ENCODE data around the gene CDK13. TPM values are rescaled to one million over a fixed set of nuclear protein-coding genes. Genes with fewer than 3 reads are reported as not detected.
"Not testable (repeated sequence)": the region's sequence is repeated elsewhere in the genome, so short reads cannot be mapped to it uniquely, and the experiment has no call there.

CDK13 gene
- total RNA-seq, 1 donor = 67.3 TPM

- TF ChIP-seq CTCF (IDR thresholded peaks at IDR 0.05; ENCODE audit: insufficient read depth, low read length) = no peak
- DNase-seq (ENCODE audit: low read depth) = no peak
Observed at GRCh38 chr7:40101201-40101600, 151.1 kb downstream of the CDK13 start.

GRCh38 chr7:40102897-40103296, 152.8 kb downstream of the CDK13 start:
- no peak for TF ChIP-seq CTCF (IDR thresholded peaks at IDR 0.05; ENCODE audit: insufficient read depth, low read length)
- no peak for DNase-seq (ENCODE audit: low read depth)
- no peak overlapping the region for H3K4me3 ChIP-seq (ENCODE audit: low read depth, low read length)

More at GRCh38 chr7:40101201-40101600, 151.1 kb downstream of the CDK13 start:
- H3K4me3 ChIP-seq (ENCODE audit: low read depth, low read length) = no peak overlapping the region

GRCh38 chr7:40105879-40106473, 155.9 kb downstream of the CDK13 start:
- no peak for DNase-seq (ENCODE audit: low read depth)
- TF ChIP-seq CTCF (IDR thresholded peaks at IDR 0.05; ENCODE audit: insufficient read depth, low read length) = no peak
- no peak overlapping the region for H3K4me3 ChIP-seq (ENCODE audit: low read depth, low read length)

GRCh38 chr7:40115936-40116335, 165.9 kb downstream of the CDK13 start:
- H3K4me3 ChIP-seq (ENCODE audit: low read depth, low read length) = no peak overlapping the region
- DNase-seq (ENCODE audit: low read depth) = no peak
- no peak for TF ChIP-seq CTCF (IDR thresholded peaks at IDR 0.05; ENCODE audit: insufficient read depth, low read length)

GRCh38 chr7:40117199-40117598, 167.1 kb downstream of the CDK13 start:
- not testable (repeated sequence) for H3K4me3 ChIP-seq (ENCODE audit: low read depth, low read length); DNase-seq (ENCODE audit: low read depth)

- H3K4me3 ChIP-seq (ENCODE audit: low read depth, low read length); DNase-seq (ENCODE audit: low read depth): not testable (repeated sequence)
Observed at GRCh38 chr7:40118201-40118600, 168.1 kb downstream of the CDK13 start.

GRCh38 chr7:40120020-40120419, 170.0 kb downstream of the CDK13 start:
- TF ChIP-seq CTCF (IDR thresholded peaks at IDR 0.05; ENCODE audit: insufficient read depth, low read length) = no peak
- no peak overlapping the region for H3K4me3 ChIP-seq (ENCODE audit: low read depth, low read length)
- DNase-seq (ENCODE audit: low read depth) = no peak

- not testable (repeated sequence) for DNase-seq (ENCODE audit: low read depth); H3K4me3 ChIP-seq (ENCODE audit: low read depth, low read length)
Observed at GRCh38 chr7:40122100-40122939, 172.3 kb downstream of the CDK13 start.

All from fibroblast of the aortic adventitia (primary cell).